Germinal center (tissue), 1 donor: ENCODE results near the gene GSDME.
"Not testable (repeated sequence)": the region's sequence is repeated elsewhere in the genome, so short reads cannot be mapped to it uniquely, and the experiment has no call there.

Experiments used
- DNase-seq: peaks from one replicate; pipeline ENCODE4 v3.0.0; 2012; ENCODE audit warnings: mixed read lengths, low spot score

The GSDME gene

DNA sequence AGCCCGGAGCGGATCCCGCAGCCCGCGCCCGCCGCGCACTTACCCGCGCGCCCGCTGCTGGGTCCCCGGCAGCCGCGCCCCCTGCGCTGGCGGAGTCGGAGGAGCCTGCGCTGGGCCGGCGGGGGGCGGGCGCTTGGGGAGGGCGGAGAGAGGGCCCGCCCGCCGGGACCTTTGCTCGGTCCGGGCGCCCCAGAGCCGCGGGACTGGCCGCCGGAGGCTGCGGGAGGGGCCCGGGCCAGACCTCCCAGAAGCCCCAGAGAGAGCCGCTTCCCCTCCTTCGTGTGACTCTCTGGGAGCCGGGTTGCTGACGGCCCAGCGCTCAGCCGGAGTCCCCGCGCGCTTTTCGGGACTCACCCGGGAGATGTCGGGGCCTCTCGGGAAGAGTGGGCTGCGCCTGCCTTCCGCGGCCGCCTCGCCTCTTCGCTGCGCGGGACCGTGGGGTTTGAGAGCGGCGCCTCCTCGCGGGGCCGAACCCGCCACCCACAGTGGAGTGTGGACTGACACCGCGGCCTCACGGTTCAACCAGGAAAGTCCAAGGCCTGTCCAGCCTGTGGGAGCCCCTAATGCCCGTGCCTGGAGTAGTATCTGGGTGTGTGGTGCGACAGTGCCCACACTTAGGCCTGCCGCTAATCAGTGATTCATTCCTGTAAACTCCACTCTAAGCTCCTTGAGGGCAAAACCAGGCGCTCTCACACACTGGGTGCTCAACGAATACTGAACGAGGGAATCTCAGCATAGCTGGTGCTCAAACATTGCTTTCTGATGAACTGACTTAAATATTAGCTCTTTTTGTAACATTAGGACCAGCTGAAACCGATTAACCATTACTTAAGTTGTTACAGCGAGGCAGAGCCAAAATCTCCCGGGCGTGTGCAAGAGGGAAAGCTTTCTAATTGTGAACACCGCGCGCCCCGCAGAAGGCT, at the start of gene GSDME:
Gene GSDME (minus strand): TSS at position 112 of the 923 bp plus-strand sequence. CDS start 7,690 bp downstream, outside the sequence.
- peak; percentile 58 for DNase-seq

DNA sequence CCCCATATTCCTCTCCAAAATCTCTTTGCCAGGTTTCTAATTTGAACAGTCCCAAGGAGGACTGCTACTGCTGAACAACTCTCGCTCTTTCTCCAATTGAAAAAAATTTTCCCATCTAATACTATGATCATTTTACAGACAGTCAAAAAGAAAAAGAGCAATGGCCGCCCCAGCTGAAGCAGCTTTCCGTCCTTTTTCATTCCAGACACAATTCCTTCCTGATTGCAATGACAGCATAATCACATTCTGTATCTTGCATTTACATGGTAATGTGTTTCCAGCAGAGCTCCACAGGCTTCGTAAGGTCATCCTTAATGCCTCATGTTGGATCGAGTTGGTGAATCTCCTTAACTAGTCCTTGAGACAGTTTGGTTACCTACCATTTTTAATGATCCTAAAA, 45.0 kb upstream of the GSDME start:
- no peak for DNase-seq

DNA sequence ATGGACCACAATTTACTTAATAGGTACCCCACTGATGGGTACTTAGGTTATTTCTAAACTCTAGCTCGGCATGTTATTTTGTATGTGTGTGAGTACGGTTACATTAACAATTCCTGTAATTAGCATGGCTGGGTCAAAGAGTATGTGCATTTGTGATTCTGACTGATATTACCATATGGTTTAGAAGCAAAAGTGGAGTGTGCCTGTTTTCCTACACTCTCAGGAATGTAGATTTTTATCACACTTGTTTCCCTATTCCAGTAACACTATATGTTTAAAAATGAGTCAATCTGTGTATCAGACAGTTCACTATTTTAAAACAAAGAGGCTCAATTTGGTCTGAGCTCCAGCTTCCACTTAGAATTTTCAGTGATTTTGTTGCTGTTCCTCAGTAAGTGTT, 44.6 kb upstream of the GSDME start:
- DNase-seq = no peak

DNA sequence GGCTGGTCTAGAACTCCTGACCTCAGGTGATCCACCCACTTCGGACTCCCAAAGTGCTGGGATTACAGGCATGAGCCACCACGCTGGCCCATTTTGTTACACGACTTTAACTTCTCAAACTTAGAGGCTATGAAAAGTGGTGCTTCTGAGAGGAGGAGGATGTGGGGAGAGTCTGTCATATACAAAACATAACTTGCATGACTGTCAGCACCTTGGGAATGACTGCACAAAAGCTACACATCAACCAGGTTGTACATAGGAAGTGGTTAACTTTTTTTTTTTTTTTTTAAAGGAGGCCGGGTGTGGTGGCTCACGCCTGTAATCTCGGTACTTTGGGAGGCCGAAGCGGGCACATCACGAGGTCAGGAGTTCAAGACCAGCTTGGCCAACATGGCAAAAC, 43.4 kb upstream of the GSDME start:
- DNase-seq = no peak

DNA sequence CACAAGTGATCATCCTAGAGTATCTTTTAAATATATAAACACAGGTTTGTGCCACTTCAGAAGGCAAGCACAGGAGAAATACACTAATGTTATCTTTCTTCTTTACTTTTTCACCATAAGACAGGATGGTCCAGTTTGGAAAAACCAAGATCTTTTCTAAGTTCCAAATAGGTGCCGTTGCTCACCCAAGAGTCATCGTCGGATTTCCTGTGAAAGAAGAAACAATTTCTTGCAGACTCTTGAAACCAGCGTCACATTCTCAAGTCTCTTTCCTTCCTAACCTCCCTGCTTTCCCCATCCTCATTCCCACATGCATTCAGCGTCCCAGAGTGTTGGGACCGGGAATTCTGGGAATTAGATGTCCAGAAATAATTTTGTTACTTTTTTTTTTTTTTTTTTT, 42.8 kb upstream of the GSDME start:
- DNase-seq = no peak

DNA sequence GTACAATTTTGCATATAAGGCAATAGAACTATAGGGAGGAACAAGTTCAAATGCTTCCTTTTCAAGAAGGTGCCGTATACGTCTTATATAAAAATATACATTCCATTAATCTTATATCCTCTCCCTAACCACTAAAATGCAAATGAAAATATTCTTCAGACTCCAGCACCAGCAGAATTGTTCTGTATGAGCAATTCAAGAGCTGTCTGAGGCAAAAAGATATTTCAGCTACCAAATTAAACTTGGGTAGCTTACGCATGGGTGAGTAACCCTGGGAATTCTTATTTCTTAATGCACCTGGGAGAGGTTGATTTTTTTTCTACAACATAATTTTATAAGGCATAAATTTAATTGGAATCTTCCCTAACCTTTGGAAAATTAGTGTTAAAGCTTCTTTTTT, 42.2 kb upstream of the GSDME start:
- no peak for DNase-seq

DNA sequence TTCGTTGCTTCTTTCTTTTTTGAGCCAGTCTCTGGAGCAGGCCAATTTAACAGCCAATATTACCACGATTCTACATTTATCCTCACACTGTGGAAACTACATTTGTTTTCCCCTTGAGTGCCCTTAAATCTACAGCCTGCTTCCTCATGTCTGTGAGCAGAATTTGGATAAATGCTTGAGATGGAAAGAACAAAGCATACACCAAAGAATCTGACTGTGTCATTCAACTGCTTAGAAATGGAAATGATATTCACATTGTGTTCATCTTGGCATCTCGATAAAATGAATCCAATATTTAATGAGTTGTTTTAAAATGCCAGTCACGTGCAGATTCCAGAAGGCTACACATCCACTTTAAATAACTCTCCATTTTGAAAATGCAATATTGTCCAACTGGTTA, 41.0 kb upstream of the GSDME start:
- DNase-seq = no peak

DNA sequence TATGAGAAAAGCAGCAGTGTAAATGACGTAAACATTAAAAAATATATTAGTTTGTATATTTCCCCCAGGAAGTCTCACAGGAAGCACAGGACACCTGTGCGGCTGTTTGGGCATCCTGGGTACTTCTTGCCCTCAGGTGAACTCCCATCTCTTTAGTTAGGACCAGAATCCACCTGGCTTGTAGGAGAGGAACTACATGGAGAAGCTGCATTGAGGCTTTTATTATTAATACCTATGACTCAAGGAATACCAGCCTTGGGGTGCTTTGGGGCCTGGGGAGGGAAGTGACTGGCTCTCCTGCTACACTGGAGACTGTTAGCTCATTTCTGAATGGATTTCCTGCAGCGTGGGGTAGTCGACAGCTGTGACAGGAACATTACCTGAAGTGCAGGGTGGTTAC, 40.0 kb upstream of the GSDME start:
- DNase-seq = no peak

DNA sequence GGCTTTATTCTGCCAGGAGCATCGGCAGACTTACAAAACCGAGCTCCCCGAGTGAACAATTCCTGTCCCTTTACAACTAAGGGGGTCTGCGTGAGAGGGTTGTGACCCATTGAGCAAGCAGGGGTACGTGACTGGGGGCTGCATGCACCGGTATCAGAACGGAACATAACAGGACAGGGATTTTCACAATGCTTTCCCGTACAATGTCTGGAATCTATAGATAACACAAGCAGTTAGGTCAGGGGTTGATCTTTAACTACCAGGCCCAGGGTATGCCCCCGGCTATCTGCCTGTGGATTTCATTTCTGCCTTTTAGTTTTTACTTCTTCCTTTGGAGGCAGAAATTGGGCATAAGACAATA, 38.1 kb upstream of the GSDME start:
- DNase-seq = no peak

DNA sequence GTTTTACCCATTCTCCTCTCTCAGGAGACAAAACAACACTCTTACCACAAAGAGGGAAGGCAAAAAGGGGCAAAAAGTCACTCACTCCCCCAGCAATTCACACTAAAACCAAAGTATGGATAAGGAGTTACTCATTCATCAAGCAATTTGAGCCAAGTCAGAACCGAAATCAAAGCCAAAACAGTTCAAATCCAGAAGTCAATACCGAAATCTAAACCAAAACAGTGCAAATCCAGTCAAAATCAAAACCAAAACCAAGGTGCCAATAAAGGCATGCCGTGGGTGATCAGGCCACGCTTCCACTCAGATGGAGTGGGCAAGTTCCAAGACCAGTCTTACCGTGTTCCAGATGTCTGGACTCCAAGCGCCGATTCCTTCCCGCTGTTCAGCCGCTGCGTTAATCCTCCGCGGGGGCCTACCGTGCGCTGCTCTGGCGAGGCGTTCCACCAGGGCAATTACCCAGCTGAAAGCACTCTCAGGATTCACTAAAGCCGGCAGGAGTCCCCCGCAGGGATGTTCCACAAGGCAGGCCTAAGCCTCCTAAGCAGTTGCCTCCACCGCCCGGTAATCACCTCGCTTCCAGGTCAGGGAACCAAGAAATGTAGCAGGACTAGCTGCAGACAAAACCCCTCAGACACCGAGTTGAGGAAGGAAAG, 37.6 kb upstream of the GSDME start:
- not testable (repeated sequence) for DNase-seq

DNA sequence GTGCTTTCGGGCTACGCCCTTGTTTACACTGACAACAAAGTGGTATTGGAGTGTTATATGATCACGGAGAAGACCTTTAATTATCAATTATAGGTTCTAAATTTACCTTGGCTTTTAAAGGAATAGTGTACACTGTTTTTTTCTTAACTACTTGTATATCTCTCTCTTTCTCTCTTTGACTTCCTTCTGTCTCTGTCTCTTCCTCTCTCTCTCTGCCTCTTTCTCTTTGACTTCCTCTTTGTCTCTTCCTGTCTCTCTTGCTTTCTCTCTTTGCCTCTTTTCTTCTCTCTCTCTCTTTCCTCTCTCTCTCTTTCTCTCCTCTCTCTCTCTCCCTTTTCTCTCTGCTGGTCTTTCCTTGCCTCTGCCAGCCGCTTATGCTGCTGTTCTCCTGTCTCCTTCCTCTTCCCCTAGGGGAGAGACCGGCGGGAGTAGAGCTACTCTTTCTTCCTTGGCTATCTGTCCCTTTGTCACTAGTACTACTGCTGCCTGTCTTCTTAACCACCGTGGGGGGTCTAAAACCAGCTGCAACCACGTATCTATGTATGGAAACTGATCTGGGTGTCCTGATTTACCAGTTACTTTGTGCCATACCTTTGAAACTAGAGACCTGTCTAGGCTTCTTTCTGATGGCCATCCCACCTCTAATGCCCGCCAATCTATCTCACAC, 36.9 kb upstream of the GSDME start:
- no peak for DNase-seq

DNA sequence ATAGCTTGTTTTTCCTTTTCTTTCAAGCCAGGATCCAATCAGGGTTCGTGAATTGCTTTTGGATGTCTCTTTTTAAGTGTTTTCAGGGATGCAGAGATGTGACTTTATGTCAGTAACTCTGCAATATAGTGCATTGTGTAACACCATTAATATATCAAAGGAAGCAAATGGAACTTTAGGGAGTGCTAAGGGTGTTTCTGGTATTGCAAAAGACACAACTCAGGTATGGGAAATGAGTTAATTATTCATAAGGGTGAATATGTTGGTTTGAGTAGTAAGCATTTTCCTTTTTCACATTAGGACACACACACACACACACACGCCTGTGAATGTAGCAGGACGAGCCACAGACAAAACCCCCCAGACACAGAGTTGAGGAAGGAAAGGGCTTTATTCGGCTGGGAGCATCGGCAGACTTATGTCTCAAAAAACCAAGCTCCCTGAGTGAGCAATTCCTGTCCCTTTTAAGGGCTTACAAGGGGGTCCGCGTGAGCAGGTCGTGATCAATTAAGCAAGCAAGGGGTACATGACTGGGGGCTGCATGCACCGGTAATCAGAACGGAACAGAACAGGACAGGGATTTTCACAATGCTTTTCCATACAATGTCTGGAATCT, 31.8 kb upstream of the GSDME start:
- DNase-seq = no peak

DNA sequence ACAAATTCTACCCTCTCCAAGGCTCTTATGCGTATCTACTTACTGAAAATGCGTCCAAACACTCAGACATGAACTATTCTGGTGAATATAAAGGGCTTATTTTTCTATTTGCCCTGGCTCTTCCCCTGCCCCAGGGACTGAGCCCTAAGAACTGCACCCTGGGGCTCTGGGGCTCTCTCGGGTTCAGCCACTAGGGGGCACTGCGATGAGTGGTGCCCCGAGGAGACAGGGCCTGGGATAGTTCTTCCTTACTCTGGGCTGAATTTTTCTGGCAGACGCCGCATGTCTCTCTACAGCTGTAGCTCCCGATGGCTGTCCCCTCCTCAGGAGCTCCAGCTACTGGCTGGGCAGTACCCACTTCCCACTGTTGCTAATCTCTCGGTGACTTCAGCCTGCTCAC, 30.8 kb upstream of the GSDME start:
- DNase-seq = no peak

DNA sequence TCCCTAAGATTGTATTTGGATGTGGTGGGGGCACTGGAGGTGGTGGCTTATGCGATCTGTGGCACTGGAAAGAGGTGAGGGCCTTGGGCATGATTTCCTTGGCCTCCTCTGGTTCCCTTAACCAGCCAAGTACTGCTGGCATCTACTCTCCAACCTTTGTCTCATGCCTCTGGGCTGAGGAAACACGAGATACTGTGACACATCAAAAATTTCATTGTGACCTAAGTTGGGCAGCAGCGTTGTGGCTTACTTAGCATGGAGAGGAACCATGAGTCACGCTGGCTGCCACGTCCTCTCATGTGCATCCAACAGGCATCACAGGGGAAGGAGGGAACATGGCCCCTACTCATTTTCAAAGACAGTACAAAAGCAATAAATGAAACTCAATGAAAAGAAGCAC, 29.7 kb upstream of the GSDME start:
- DNase-seq = no peak

DNA sequence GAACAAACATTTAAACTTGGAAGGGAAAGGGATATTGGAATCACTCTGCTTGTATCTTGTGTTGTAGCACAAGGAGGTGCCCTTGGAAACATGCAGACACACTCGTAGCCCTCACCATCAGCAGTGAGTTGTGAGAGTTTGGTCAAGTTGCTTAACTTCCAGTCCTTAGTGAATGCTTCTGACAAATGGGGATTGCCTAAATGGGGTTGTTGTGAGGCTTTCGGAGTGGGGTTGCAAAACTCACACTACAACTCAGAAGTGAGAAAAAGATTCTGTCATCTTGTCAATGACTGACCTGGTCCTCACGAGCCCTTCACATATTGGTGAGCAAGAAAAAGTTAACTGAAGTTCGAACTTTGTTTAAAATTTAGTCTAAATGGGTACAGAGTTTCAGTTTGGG, 29.0 kb upstream of the GSDME start:
- DNase-seq = no peak

DNA sequence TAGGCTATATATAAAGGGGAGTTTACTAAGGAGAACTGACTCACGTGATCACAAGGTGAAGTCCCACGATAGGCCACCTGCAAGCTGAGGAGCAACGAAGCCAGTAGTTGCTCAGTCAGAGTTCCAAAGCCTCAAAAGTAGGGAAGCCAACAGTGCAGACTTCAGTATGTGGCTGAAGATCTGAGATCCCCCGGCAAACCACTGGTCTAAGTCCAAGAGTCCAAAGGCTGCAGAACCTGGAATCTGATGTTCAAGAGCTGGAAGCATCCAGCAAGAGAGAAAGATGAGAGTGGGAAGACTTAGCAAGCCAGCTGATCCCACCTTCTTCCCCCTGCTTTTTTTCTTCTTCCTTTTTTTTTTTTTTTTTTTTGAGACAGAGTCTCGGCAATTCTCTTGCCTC, 27.0 kb upstream of the GSDME start:
- no peak for DNase-seq

DNA sequence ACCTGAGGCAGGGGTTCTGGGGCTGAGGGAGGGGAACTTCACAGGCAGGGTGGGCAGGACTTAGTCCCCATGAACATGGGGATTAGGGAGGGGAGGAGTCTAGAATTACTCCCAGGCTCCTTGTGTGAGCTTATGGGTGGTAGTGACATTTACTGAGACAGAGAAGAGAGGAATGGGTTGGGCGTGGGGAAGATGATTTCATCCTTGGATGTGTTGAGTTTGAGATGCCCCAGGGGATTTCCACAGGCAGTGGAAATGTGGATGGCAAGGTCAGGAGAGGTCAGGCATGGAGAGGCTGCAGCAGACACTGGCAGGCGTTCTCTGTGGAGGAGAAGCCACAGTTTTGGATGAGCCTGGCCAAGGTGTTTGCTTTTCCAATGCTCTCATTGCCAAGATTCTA, 26.4 kb upstream of the GSDME start:
- no peak for DNase-seq

DNA sequence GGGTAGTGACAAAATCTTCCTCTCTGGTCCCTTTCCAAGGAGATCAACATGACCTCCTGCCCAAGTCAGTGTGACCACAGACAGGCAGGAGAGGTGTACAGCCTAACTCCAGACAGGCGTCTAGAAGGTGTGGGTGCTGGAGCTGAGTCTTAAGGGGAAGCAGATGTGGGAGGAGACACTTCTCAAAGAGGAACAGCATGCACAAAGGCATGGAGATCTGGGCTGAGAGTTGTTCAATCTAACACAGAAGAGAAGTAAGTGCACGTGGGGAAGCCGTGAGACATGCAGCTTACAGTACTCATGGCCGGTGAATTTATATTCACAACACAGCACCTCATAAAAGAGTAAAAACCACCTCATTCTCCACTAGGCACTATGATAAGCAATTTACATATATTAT, 23.8 kb upstream of the GSDME start:
- no peak for DNase-seq

DNA sequence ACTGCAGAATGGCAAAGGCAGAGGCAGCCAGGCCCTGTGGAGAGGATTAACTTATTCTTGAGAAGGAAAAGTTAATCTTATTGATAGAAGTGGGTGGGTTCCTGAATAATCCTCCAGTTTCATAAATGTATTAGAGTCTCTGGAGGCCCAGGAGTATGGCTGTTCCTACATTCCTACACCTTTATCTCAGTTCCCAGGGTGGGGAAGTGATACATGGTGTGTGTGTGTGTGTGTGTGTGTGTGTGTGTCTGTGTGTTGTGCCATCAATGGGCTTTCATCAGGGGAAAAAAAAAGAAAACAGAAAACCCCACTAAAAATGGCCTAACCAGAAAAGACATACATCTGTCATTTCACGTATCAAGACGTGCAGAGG, 22.0 kb upstream of the GSDME start:
- DNase-seq = no peak

DNA sequence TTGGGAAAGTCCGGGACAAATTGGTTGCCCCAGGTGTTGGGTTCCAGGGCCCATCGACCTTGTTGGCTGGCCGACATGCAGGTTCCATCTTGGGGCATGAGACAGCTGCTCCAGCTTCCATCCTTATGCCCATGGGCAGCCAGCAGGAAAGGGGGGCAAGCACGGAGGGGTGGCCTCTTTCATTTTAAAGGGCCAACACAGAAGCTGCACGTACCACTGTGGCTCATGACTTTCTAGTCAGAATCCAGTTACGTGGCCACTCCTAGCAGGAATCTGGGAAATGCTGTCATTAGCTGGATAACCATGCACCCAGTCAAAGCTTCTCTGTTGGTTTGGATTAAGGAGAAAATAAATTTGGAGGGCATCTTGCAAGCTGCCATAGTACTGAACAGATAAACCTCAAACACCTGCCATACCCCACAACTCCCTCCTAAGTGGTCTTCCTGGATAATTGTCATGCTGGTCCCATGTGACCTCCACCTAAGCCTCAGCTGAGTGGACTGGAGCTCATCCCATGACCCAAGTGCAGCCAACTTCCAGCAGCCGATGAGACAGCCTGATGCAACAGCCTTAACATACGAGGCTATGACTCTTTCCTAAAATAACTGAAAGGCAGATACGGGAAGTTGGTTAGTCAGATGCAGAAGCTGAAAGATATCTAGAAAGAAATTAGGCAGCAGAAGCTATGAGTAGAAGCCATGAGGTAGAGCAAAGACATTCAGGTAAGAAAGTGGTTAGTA, 21.4 kb upstream of the GSDME start:
- no peak for DNase-seq

DNA sequence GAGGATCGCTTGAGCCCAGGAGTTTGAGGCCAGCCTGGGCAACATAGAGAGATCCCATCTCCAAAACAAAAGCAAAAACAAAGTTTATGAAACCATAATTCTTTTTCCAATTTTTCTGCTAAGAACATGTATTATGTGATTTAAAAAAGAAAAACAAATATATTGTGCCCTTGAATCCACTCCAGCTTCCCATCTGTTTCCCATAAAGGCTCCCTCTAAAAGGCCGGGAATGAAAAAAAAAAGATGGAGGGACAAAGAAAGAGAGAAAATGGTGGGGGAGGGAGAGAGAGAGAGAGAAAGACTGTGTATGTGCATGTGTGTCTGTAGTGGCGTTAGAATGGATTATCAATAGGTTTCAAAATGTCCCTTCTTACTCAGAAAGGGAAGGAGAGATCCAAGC, 20.5 kb upstream of the GSDME start:
- DNase-seq = no peak

DNA sequence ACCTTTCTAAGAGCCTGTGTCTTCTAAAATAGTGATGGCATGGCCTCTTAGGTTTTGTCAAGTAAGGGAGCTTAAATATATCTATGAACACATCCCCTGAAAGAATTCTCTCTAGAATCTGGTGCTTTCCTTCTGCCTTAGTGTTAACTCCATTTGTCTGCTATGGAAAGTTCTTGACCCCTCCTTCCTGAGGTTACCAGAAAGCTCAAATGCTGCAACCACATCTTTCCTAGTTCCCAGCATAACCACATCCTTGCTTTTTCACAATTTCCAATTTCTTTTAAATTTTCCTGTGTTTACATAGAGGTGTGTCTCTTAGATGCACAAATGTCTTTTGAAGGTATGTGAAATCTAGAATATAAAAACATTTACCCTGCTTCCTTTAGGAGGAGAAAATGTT, 16.4 kb upstream of the GSDME start:
- DNase-seq = no peak
